Liver (tissue), 3 donors: ENCODE measurements around the gene HIRIP3.

Experiments used
- CTCF ChIP-seq: fragments of 150-350 bp; IDR thresholded peaks from 2 replicates; pipeline ENCODE4 v1.5.1; 2017; ENCODE audit warnings: improper control_type of control experiment, low read depth, low read length; ENCODE audit not compliant: missing input control
- EGR1 ChIP-seq, 2 donors: IDR thresholded peaks; 2 replicates each; pipeline ENCODE4 v1.6.1; 2016 to 2018; ENCODE audit warnings: antibody characterized with exemption in 2 of 2, low read depth in 2 of 2
- FOXA1 ChIP-seq: IDR thresholded peaks from 2 replicates; pipeline ENCODE4 v1.6.1; 2016; ENCODE audit warnings: antibody characterized with exemption
- HNF4A ChIP-seq, 2 donors: conservative IDR thresholded peaks; 2 replicates each; pipeline ENCODE4 v1.6.1; 2016; ENCODE audit warnings: antibody characterized with exemption in 2 of 2, mild to moderate bottlenecking in 2 of 2
- JUND ChIP-seq, 2 donors: IDR thresholded peaks; 2 replicates each; pipeline ENCODE4 v1.6.1; 2016; ENCODE audit warnings: antibody characterized with exemption in 2 of 2
- MAX ChIP-seq: IDR thresholded peaks from 2 replicates; pipeline ENCODE4 v1.6.1; 2016; ENCODE audit warnings: antibody characterized with exemption
- NR2F2 ChIP-seq: IDR thresholded peaks from 2 replicates; pipeline ENCODE4 v1.6.1; 2016; ENCODE audit warnings: antibody characterized with exemption
- REST ChIP-seq: IDR thresholded peaks from 2 replicates; pipeline ENCODE4 v1.6.1; 2016; ENCODE audit warnings: antibody characterized with exemption, mild to moderate bottlenecking
- RXRA ChIP-seq, 2 donors: IDR thresholded peaks; 2 replicates each; pipeline ENCODE4 v1.6.1; 2017 to 2018; ENCODE audit warnings: antibody characterized with exemption in 2 of 2, mild to moderate bottlenecking in 1 of 2
- TAF1 ChIP-seq: conservative IDR thresholded peaks from 2 replicates; pipeline ENCODE4 v1.6.1; 2016; ENCODE audit warnings: antibody characterized with exemption, mild to moderate bottlenecking
- donor health status: healthy.
- donor health status: healthy.

GRCh38 chr16:30000735-30001631, 5.6 kb upstream of the HIRIP3 start:
- TF ChIP-seq CTCF (no peak), FOXA1 (no peak), TAF1 (no peak), REST (no peak), JUND (IDR thresholded peaks at IDR 0.05) (no peak), HNF4A (conservative IDR thresholded peaks at IDR 0.05) (no peak), MAX (no peak), EGR1 (IDR thresholded peaks at IDR 0.05; ENCODE audit: low read depth in 2 of 2) (no peak), NR2F2 (no peak), RXRA (IDR thresholded peaks at IDR 0.05) (no peak)
